T-cell (primary cell): Measurements from ENCODE around the gene MARVELD2. TPM values are rescaled to one million over a fixed set of nuclear protein-coding genes. Genes with fewer than 3 reads are reported as not detected.
"Not testable (repeated sequence)": the region's sequence is repeated elsewhere in the genome, so short reads cannot be mapped to it uniquely, and the experiment has no call there.

Source experiments
- ATAC-seq, 4 experiments: fragments of 200-7000 bp in 3 of 4; fragments of 150-1000 bp in 1 of 4; cut with Tn5 transposase; replicated peaks in 1 of 4; 1 replicate in 3 of 4; 2 replicates in 1 of 4; pipeline ENCODE4 v1.10.0; 2021; ENCODE audit warnings: moderate library complexity in 3 of 4, mild to moderate bottlenecking in 2 of 4, moderate number of reproducible peaks in 1 of 4
- CTCF ChIA-PET, 2 donors: fragments of 300-600 bp; sonication (Branson Sonifier 250); formaldehyde crosslinking; loops; one replicate each; lab custom pipeline; 2022; ENCODE audit warnings: antibody characterized with exemption in 2 of 2; lab: Charles Lee
- POLR2A ChIA-PET, 2 donors: fragments of 300-600 bp; sonication (Branson Sonifier 250); formaldehyde crosslinking; loops; one replicate each; lab custom pipeline; 2022; ENCODE audit warnings: antibody characterized with exemption in 2 of 2; lab: Charles Lee
- DNase-seq, 35 experiments: peaks; one replicate each; pipeline versions ENCODE4 v3.0.0 to v3.0.0-alpha.2; 2013 to 2023
- H3K27ac ChIP-seq: one replicate; pipeline ENCODE4 v1.5.1; 2013; ENCODE audit warnings: low read length
- H3K27me3 ChIP-seq, 2 experiments: replicated peaks in 1 of 2; 1 replicate in 1 of 2; 2 replicates in 1 of 2; pipeline versions ENCODE4 v1.6.1 to v1.7.0; 2013; ENCODE audit warnings: low read length in 1 of 2, mixed read lengths in 1 of 2; ENCODE audit not compliant: control insufficient read depth in 2 of 2, insufficient read depth in 2 of 2; ENCODE audit errors: extremely low read depth in 1 of 2
- H3K36me3 ChIP-seq, 2 donors: 1 replicate in 1 of 2; 2 replicates in 1 of 2; pipeline versions ENCODE4 v1.6.1 to v1.7.0; 2013; ENCODE audit warnings: low read length in 1 of 2; ENCODE audit not compliant: control insufficient read depth in 2 of 2, insufficient read depth in 1 of 2; ENCODE audit errors: extremely low read depth in 1 of 2
- H3K4me1 ChIP-seq, 2 experiments: 1 replicate in 1 of 2; 2 replicates in 1 of 2; pipeline versions ENCODE4 v1.6.1 to v1.7.0; 2013; ENCODE audit warnings: low read length in 2 of 2, mixed read lengths in 1 of 2; ENCODE audit not compliant: insufficient read depth in 2 of 2, control insufficient read depth in 1 of 2; ENCODE audit errors: extremely low read depth in 1 of 2
- H3K4me3 ChIP-seq, 2 donors: 1 replicate in 1 of 2; 2 replicates in 1 of 2; pipeline versions ENCODE4 v1.5.1 to v1.7.0; 2013; ENCODE audit warnings: mild to moderate bottlenecking in 2 of 2, low read length in 1 of 2, moderate library complexity in 1 of 2; ENCODE audit not compliant: control insufficient read depth in 1 of 2; ENCODE audit errors: extremely low read depth in 1 of 2
- H3K9me3 ChIP-seq: 2 replicates; pipeline ENCODE4 v1.7.0; 2013
- H3K27ac Mint-ChIP-seq, 2 donors: one replicate each; pipeline ENCODE4 v1.8.0; 2020 to 2021; ENCODE audit warnings: mild to moderate bottlenecking in 2 of 2, mixed read lengths in 2 of 2
- H3K27me3 Mint-ChIP-seq, 2 donors: one replicate each; pipeline ENCODE4 v1.8.0; 2021 to 2022; ENCODE audit warnings: mixed read lengths in 2 of 2
- H3K36me3 Mint-ChIP-seq: one replicate; pipeline ENCODE4 v1.8.0; 2021; ENCODE audit warnings: mixed read lengths
- H3K4me1 Mint-ChIP-seq, 3 donors: one replicate each; pipeline ENCODE4 v1.8.0; 2020 to 2022; ENCODE audit warnings: mixed read lengths in 3 of 3, mild to moderate bottlenecking in 1 of 3
- H3K4me3 Mint-ChIP-seq, 3 donors: one replicate each; pipeline ENCODE4 v1.8.0; 2020 to 2022; ENCODE audit warnings: mild to moderate bottlenecking in 3 of 3, mixed read lengths in 3 of 3, moderate library complexity in 3 of 3
- H3K9me3 Mint-ChIP-seq, 3 donors: one replicate each; pipeline ENCODE4 v1.8.0; 2020 to 2022; ENCODE audit warnings: mixed read lengths in 3 of 3
- WGBS: methylation state at CpG from one replicate; pipeline ENCODE4 v1.1.5; 2013; ENCODE audit warnings: missing lambda C conversion rate; ENCODE audit not compliant: insufficient coverage; 5-methylcytosine and 5-hydroxymethylcytosine counted together
- total RNA-seq, 35 experiments: library from RNA in 6 of 35; stranded (reverse) in 6 of 35; fragments of 120-200 nt in 1 of 35; gene quantifications; one replicate each; pipeline versions ENCODE4 v1.2.1 to v1.2.4 and lab custom pipeline; 2013 to 2026

The MARVELD2 gene
- total RNA-seq, 5 donors from 2014 or later (not counting 1 experiment from before 2014, with no cell fraction given): 0.43 to 1.2 (median 0.75) TPM

DNA sequence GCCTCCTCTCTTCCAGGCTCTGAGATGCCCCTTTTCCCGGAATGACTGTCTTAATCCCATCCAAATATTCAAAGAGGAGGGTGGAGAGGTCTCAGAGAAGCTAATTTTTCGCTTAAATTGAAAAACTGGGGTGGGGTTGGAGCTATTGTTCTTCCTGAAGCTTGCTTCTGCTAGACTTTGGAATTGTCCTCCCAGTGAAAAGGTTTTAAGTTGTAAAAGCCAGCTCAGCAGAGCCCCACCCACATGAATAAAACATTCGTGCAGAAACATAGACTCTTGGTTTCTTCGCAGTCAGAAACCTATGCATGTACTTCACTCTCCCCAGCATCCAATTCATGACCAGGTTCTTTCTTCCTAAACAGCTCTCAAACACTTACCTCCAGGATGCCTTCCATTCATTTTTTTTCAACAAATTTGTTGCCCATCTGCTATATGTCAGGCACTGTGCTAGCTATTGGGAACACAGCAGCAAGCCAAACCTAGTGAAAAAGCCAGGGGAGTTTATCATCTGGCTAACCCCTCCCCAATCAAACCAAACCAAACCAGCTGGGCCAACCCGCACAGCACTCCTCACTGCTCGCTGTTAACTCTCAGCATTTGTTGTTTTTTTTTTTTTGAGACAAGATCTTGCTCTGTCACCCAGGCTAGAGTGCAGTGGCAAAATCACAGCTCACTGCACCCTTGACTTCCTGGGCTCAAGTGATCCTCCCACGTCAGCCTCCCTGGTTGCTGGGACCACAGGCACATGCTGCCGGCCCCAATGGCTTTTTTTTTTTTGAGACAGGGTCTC lies 39.7 kb downstream of the MARVELD2 start:
- ChIA-PET CTCF (no interaction called here), POLR2A (no interaction called here)
- H3K27ac Mint-ChIP-seq: no peak overlapping the region
- Histone ChIP-seq H3K27me3 (peaks cover 0 to 12% of the 10 kb centered on the region in 2 experiments), H3K36me3 (no peaks in the 10 kb centered on the region), H3K9me3 (no peaks in the 10 kb centered on the region), H3K4me3 (no peak overlapping the region), H3K4me1 (no peaks in the 10 kb centered on the region), H3K27ac (no peak overlapping the region)
- H3K36me3 Mint-ChIP-seq: no peaks in the 10 kb centered on the region
- H3K27me3 Mint-ChIP-seq: peaks cover 3 to 5% of the 10 kb centered on the region in 2 donors
- H3K4me3 Mint-ChIP-seq: no peak overlapping the region
- peak in 1 of 4 experiments; percentile 22 for ATAC-seq
- DNase-seq: no peak
- 83% methylated on average over 6 of the region's 8 CpGs for WGBS
- no peaks in the 10 kb centered on the region for H3K9me3 Mint-ChIP-seq
- H3K4me1 Mint-ChIP-seq: peaks cover 0 to 4% (median 0%) of the 10 kb centered on the region in 3 donors

DNA sequence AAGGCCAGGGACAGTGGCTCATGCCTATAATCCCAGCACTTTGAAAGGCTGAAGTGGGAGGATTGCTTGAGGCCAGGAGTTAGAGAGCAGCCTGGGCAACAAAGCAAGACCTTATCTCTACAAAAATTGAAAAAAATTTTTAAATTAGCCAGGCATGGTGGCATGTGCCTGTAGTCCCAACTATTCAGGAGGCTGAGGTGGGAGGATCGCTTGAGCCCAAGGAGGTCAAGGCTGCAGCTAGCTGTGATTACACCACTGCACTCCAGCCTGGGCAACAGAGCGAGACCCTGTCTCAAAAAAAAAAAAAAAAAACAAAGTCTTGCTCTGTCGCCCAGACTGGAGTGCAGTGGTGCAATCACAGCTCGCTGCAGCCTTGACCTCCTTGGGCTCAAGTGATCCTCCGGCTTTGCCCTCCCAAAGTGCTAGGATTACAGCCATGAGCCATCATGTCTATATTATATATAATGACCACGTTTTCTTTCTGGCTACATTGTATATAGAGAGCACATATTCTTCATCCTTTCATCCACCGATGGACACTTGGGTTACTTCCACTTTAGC lies 40.6 kb downstream of the MARVELD2 start:
- H3K9me3 Mint-ChIP-seq, H3K4me3 Mint-ChIP-seq, CTCF ChIA-PET, DNase-seq, H3K4me3 ChIP-seq, H3K36me3 ChIP-seq, H3K4me1 ChIP-seq, POLR2A ChIA-PET, H3K9me3 ChIP-seq, H3K27ac Mint-ChIP-seq, ATAC-seq, H3K4me1 Mint-ChIP-seq, H3K36me3 Mint-ChIP-seq, H3K27ac ChIP-seq, H3K27me3 Mint-ChIP-seq: not testable (repeated sequence)
- H3K27me3 ChIP-seq: peaks cover 0 to 12% of the 10 kb centered on the region in 2 experiments
- WGBS: 100% methylated on average over 2 of the region's 7 CpGs

DNA sequence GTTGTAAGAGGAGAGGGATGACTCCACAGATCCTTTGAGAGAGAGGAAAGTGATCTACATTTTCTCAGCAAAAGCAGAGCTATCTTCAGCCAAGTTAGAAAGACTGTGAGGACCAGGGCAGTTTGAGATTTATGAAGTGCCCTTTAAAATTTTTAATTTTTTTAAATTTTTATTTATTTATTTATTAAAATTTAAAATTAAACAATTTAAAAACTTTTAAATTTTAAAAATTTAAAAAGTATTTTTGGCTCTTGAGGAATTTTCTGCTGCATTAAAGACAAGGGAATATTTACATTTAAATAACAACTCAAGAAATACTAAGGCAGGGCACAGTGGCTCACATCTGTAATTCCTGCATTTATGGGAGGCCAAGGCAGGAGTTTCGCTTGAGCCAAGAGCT lies 47.3 kb downstream of the MARVELD2 start:
- Mint-ChIP-seq H3K27ac (no peak overlapping the region), H3K4me3 (no peak overlapping the region), H3K9me3 (no peaks in the 10 kb centered on the region), H3K36me3 (no peaks in the 10 kb centered on the region), H3K27me3 (peaks cover 4 to 5% of the 10 kb centered on the region in 2 donors), H3K4me1 (no peaks in the 10 kb centered on the region)
- ChIA-PET CTCF (no interaction called here), POLR2A (no interaction called here)
- Histone ChIP-seq H3K27ac (no peak overlapping the region), H3K9me3 (no peaks in the 10 kb centered on the region), H3K4me1 (no peaks in the 10 kb centered on the region), H3K27me3 (peaks cover 0 to 9% of the 10 kb centered on the region in 2 experiments), H3K4me3 (no peak overlapping the region), H3K36me3 (no peaks in the 10 kb centered on the region)
- DNase-seq (no peak), ATAC-seq (no peak)
- 100% methylated on average over 1 of the region's 1 CpG for WGBS

DNA sequence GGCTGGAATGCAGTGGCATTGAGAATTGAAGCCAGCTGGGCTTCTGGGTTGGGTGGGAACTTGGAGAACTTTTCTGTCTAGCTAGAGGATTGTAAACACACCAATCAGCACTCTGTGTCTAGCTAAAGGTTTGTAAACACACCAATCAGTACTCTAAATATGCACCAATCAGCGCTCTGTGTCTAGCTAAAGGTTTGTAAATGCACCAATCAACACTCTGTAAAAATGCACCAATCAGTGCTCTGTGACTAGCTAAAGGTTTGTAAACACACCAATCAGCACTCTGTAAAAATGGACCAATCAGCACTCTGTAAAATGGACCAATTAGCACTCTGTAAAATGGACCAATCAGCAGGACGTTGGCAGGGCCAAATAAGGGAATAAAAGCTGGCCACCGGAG lies 51.5 kb downstream of the MARVELD2 start:
- H3K36me3 ChIP-seq, H3K4me1 ChIP-seq, H3K9me3 ChIP-seq, H3K4me1 Mint-ChIP-seq, H3K9me3 Mint-ChIP-seq, H3K27me3 Mint-ChIP-seq, H3K36me3 Mint-ChIP-seq, H3K4me3 ChIP-seq, DNase-seq, ATAC-seq, H3K4me3 Mint-ChIP-seq, H3K27me3 ChIP-seq, H3K27ac ChIP-seq, H3K27ac Mint-ChIP-seq, POLR2A ChIA-PET: not testable (repeated sequence)
- 90% methylated on average over 2 of the region's 3 CpGs for WGBS
- CTCF ChIA-PET: interaction anchor here in 1 of 2 donors (0.7 kb wide), 1 partner anchor 12 kb away, joined by 3 read pairs; no protein-coding TSS in a partner anchor

DNA sequence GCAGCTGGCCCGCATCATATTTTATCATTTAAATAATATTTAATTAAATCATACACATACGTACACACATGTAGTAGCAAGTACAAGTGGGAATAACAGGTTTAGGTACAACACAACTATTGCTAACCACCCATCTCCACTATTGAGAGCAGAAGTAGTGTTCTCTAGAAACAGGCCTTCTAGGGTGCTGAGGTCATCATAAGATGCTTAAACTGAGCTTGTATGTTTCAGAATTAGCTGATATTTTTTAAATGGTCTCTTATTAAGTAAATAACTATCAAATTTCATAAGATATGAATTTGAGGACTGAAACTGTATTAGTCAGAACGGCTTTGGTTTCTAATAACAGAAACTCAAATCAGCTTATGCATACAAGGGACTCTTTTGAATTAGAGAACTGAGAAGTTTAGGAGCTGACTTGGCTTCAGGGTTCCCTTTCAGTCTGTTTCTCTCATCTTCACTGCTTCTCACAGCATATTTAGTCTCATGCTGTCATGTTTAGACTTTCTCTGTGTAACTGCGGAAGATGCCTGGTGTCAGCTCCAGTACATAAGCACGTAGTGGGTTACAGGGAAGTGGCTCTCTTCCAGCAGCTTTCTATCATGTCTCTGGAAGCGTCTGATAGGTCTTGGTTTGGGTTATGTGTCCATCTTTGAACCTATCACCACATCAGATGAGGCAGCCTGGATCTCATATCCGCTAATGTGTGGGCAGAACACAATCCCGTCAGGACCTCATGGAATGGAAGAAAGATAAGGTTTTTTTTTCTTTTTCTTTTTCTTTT lies 52.7 kb downstream of the MARVELD2 start:
- peaks cover 0 to 1% of the 10 kb centered on the region in 2 donors for H3K27me3 Mint-ChIP-seq
- DNase-seq (no peak), ATAC-seq (no peak)
- CTCF ChIA-PET: no interaction called here
- H3K27ac Mint-ChIP-seq: no peak overlapping the region
- no peak overlapping the region for H3K27ac ChIP-seq
- WGBS: 100% methylated on average over 2 of the region's 8 CpGs
- no peaks in the 10 kb centered on the region for H3K36me3 ChIP-seq
- no peaks in the 10 kb centered on the region for H3K36me3 Mint-ChIP-seq
- no peaks in the 10 kb centered on the region for H3K4me1 Mint-ChIP-seq
- no peaks in the 10 kb centered on the region for H3K4me1 ChIP-seq
- H3K27me3 ChIP-seq: peaks cover 0 to 5% of the 10 kb centered on the region in 2 experiments
- no peak overlapping the region for H3K4me3 ChIP-seq
- POLR2A ChIA-PET: no interaction called here
- no peak overlapping the region for H3K4me3 Mint-ChIP-seq
- no peaks in the 10 kb centered on the region for H3K9me3 ChIP-seq
- peaks cover 0 to 7% (median 0%) of the 10 kb centered on the region in 3 donors for H3K9me3 Mint-ChIP-seq

DNA sequence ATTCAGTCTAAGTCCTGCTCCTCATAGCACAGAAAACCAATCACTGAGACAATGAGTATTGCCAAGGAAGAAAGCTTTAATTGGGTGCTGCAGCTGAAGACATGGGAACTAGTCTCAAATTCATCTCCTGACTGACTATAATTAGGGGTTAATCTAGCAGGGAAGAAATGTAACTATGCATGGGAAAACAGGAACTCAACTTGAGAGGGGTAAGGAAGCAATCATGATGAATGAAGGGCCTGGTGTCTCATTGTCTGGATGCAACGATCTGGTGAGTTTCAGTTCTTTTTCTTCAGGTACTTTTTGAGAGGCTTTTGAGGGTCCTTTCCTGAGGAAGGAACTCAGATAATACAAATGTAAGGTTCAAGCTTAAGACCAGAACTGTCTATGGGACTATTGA lies 53.7 kb downstream of the MARVELD2 start:
- no peaks in the 10 kb centered on the region for H3K36me3 Mint-ChIP-seq
- H3K27ac Mint-ChIP-seq: no peak overlapping the region
- H3K4me1 Mint-ChIP-seq: no peaks in the 10 kb centered on the region
- no peak overlapping the region for H3K4me3 Mint-ChIP-seq
- no peak overlapping the region for H3K27ac ChIP-seq
- CTCF ChIA-PET: interaction anchor here in 1 of 2 donors (0.6 kb wide), 1 partner anchor 388 kb away, joined by 4 read pairs; no protein-coding TSS in a partner anchor
- POLR2A ChIA-PET: no interaction called here
- H3K27me3 ChIP-seq: peaks cover 0 to 5% of the 10 kb centered on the region in 2 experiments
- peaks cover 0 to 1% of the 10 kb centered on the region in 2 donors for H3K27me3 Mint-ChIP-seq
- WGBS: no CpG with 5 or more reads among the region's 1 CpG
- DNase-seq (no peak), ATAC-seq (no peak)
- H3K4me1 ChIP-seq: no peaks in the 10 kb centered on the region
- H3K36me3 ChIP-seq: no peaks in the 10 kb centered on the region
- H3K4me3 ChIP-seq: no peak overlapping the region
- no peaks in the 10 kb centered on the region for H3K9me3 ChIP-seq
- peaks cover 0 to 7% (median 0%) of the 10 kb centered on the region in 3 donors for H3K9me3 Mint-ChIP-seq
